Osteocyte (in vitro differentiated cells): ENCODE results near the gene HMG20A. TPM values are rescaled to one million over a fixed set of nuclear protein-coding genes. Genes with fewer than 3 reads are reported as not detected.

ENCODE experiments used
- DNase-seq: peaks from one replicate; pipeline ENCODE4 v3.0.0; 2021; ENCODE audit warnings: mixed read lengths; ENCODE audit not compliant: unreplicated experiment; ENCODE audit errors: extremely low spot score
- H3K27ac Mint-ChIP-seq: one replicate; pipeline ENCODE4 v1.8.0; 2021; ENCODE audit warnings: mild to moderate bottlenecking, mixed read lengths; ENCODE audit not compliant: unreplicated experiment
- H3K27me3 Mint-ChIP-seq: one replicate; pipeline ENCODE4 v1.8.0; 2021; ENCODE audit warnings: mixed read lengths; ENCODE audit not compliant: unreplicated experiment
- H3K36me3 Mint-ChIP-seq: one replicate; pipeline ENCODE4 v1.8.0; 2021; ENCODE audit warnings: mixed read lengths; ENCODE audit not compliant: unreplicated experiment
- H3K4me1 Mint-ChIP-seq: one replicate; pipeline ENCODE4 v1.8.0; 2021; ENCODE audit warnings: mixed read lengths; ENCODE audit not compliant: unreplicated experiment
- H3K4me3 Mint-ChIP-seq: one replicate; pipeline ENCODE4 v1.8.0; 2021; ENCODE audit warnings: mild to moderate bottlenecking, moderate library complexity, mixed read lengths; ENCODE audit not compliant: unreplicated experiment
- H3K9me3 Mint-ChIP-seq: one replicate; pipeline ENCODE4 v1.8.0; 2021; ENCODE audit warnings: mixed read lengths; ENCODE audit not compliant: unreplicated experiment
- total RNA-seq: library from RNA; stranded (reverse); gene quantifications from 2 replicates; pipeline ENCODE4 v1.2.1, GENCODE V29; 2021
- TF ChIP-seq, protein P1 (sequence below): fragments of 200-600 bp; sonication (generic); IDR thresholded peaks from 2 replicates; pipeline ENCODE4 v1.5.0; 2021; ENCODE audit warnings: antibody characterized with exemption, mild to moderate bottlenecking, moderate library complexity

Gene HMG20A
- total RNA-seq, 1 donor from 2014 or later = 49.5 TPM

DNA sequence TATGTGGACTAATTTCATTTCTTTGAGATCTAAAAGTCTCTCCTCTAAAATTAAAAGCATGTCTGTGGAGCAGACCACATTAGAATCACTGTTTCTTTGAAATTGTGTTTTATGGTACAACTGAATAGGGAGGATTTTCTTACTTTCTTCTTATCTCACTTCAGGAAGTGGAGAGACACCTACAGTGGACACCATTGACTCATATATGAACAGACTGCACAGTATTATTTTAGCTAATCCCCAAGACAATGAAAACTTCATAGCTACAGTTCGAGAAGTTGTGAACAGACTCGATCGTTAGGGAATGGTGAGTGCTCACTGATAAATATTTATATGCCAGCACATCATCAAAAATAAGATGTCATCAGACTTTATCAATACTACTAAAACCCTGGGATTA is 58.3 kb downstream of the HMG20A start:
- peaks cover 30% of the 10 kb centered on the region for H3K4me1 Mint-ChIP-seq
- H3K4me3 Mint-ChIP-seq = no peak overlapping the region
- DNase-seq = no peak
- H3K27me3 Mint-ChIP-seq = no peaks in the 10 kb centered on the region
- TF ChIP-seq, protein P1, sequence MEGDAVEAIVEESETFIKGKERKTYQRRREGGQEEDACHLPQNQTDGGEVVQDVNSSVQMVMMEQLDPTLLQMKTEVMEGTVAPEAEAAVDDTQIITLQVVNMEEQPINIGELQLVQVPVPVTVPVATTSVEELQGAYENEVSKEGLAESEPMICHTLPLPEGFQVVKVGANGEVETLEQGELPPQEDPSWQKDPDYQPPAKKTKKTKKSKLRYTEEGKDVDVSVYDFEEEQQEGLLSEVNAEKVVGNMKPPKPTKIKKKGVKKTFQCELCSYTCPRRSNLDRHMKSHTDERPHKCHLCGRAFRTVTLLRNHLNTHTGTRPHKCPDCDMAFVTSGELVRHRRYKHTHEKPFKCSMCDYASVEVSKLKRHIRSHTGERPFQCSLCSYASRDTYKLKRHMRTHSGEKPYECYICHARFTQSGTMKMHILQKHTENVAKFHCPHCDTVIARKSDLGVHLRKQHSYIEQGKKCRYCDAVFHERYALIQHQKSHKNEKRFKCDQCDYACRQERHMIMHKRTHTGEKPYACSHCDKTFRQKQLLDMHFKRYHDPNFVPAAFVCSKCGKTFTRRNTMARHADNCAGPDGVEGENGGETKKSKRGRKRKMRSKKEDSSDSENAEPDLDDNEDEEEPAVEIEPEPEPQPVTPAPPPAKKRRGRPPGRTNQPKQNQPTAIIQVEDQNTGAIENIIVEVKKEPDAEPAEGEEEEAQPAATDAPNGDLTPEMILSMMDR = no peak
- no peak overlapping the region for H3K27ac Mint-ChIP-seq
- H3K9me3 Mint-ChIP-seq = no peaks in the 10 kb centered on the region
- H3K36me3 Mint-ChIP-seq = peaks cover 43% of the 10 kb centered on the region

- Mint-ChIP-seq H3K36me3 (peaks cover 53% of the 10 kb centered on the region), H3K27me3 (no peaks in the 10 kb centered on the region), H3K9me3 (no peaks in the 10 kb centered on the region), H3K4me3 (no peak overlapping the region), H3K27ac (no peak overlapping the region), H3K4me1 (peaks cover 36% of the 10 kb centered on the region)
- DNase-seq = no peak
- TF ChIP-seq, protein P1 = no peak
These were observed 60.4 kb downstream of the HMG20A start for GRCh38 chr15:77480859-77481633.

DNA sequence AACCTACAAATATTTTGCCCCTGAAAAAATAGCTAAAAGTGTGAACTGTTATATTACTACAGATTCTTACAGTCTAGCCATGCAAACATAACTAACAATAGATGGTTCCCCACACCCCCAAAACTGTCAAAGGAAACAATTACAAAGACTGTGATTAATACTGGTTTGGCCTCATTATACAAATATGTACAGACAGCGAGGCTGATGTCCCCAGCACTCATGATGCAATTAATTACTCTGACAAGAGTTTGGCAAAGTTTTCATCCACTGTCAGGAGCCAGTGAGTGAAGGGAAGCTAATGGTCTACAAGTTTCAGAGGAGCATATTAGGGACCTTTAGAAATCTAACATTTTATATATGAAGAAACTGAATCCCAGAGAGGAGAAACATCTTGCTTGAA is 61.0 kb downstream of the HMG20A start:
- Mint-ChIP-seq H3K4me1 (peaks cover 36% of the 10 kb centered on the region), H3K36me3 (peaks cover 52% of the 10 kb centered on the region), H3K9me3 (no peaks in the 10 kb centered on the region), H3K27ac (no peak overlapping the region), H3K4me3 (no peak overlapping the region), H3K27me3 (no peaks in the 10 kb centered on the region)
- TF ChIP-seq, protein P1 = no peak
- no peak for DNase-seq

DNA sequence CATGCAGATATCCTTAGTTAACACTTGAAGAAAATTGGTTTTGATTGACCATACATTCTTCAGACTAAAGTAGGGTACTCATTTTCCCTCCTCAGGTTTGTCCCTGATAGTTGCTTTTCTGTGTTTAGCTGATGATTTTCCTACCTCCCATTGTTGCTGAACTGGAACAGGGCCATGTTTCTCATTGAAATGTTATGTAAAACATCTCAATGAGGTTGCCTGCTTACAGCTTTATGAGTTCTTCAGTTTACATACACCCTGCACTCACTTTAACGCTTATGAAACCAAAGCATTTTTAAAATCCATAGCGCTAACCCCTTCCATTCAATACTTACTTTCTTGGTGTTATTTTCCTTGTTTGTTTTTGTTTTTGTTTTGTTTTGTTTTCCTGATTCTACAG is 61.9 kb downstream of the HMG20A start:
- Mint-ChIP-seq H3K27ac (peak overlapping the region; percentile 79), H3K9me3 (no peaks in the 10 kb centered on the region), H3K27me3 (no peaks in the 10 kb centered on the region), H3K4me1 (peaks cover 39% of the 10 kb centered on the region), H3K36me3 (peaks cover 48% of the 10 kb centered on the region), H3K4me3 (no peak overlapping the region)
- DNase-seq = no peak
- TF ChIP-seq, protein P1 = no peak

DNA sequence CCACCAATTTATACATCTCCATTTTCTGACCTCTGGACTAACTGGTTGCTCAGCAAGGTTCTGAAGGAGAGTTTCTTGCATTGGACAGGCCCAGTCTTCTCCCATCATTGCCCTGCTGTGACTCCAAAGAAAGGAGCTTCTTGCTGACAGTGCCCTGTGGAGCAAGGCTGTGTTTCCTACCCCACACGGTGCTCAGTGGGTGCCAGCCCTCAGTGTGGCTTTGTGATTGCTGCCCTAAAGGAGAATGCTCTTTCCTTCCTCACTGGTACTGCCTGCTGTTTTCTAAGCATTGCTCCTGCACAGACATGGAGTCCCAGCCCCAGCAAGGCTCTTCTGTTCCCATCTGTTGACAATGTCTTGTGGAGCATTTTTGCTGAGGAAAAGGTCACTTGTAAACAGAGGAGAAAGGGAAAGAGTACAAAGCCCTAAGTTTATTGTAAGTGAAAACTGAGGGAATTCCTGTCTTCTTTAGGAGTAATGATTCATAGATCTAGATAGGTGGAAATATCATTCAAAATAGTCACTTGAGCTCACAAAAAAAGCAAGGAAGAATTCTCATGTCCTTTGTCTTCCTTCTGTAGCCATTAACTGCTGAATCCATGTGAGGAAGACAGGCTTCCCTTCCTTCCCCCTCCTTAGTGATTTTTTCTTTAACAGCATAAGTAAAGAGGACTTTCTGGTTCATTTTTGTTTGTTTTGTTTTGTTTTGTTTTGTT is 62.9 kb downstream of the HMG20A start:
- H3K9me3 Mint-ChIP-seq = no peaks in the 10 kb centered on the region
- no peaks in the 10 kb centered on the region for H3K27me3 Mint-ChIP-seq
- H3K4me3 Mint-ChIP-seq = no peak overlapping the region
- H3K27ac Mint-ChIP-seq = peak overlapping the region; percentile 79
- TF ChIP-seq, protein P1 = no peak
- H3K36me3 Mint-ChIP-seq = peaks cover 42% of the 10 kb centered on the region
- H3K4me1 Mint-ChIP-seq = peaks cover 39% of the 10 kb centered on the region
- DNase-seq = no peak
